Smooth muscle cell (in vitro differentiated cells): ENCODE results near the gene IL22. TPM values are rescaled to one million over a fixed set of nuclear protein-coding genes. Genes with fewer than 3 reads are reported as not detected.

Experiments
- DNase-seq: peaks from one replicate; lab custom pipeline; 2025; ENCODE audit not compliant: unreplicated experiment; lab: John Stamatoyannopoulos, UW
- H2AFZ ChIP-seq: fragments of 200-600 bp; sonication (generic); 2 replicates; pipeline ENCODE4 v1.6.0; 2016; ENCODE audit warnings: antibody characterized with exemption, low read depth, mild to moderate bottlenecking
- H3F3A ChIP-seq: fragments of 200-600 bp; sonication (generic); 2 replicates; pipeline ENCODE4 v1.6.0; 2017; ENCODE audit warnings: antibody characterized with exemption, low read depth
- H3K27ac ChIP-seq: fragments of 200-600 bp; sonication (generic); 2 replicates; pipeline ENCODE4 v1.5.1; 2016; ENCODE audit warnings: low read depth, mild to moderate bottlenecking
- H3K27me3 ChIP-seq: fragments of 200-600 bp; sonication (generic); 2 replicates; pipeline ENCODE4 v1.6.1; 2016; ENCODE audit warnings: low read depth, mild to moderate bottlenecking
- H3K36me3 ChIP-seq: fragments of 200-600 bp; sonication (generic); 2 replicates; pipeline ENCODE4 v1.5.1; 2016; ENCODE audit warnings: low read depth
- H3K4me1 ChIP-seq: fragments of 200-600 bp; sonication (generic); 2 replicates; pipeline ENCODE4 v1.5.1; 2016; ENCODE audit warnings: low read depth
- H3K4me2 ChIP-seq: fragments of 200-600 bp; sonication (generic); 2 replicates; pipeline ENCODE4 v1.6.0; 2016; ENCODE audit warnings: mild to moderate bottlenecking
- H3K4me3 ChIP-seq: fragments of 200-600 bp; sonication (generic); 2 replicates; pipeline ENCODE4 v1.5.1; 2016; ENCODE audit warnings: mild to moderate bottlenecking
- H3K79me2 ChIP-seq: fragments of 200-600 bp; sonication (generic); 2 replicates; pipeline ENCODE4 v1.6.0; 2016; ENCODE audit warnings: low read depth, mild to moderate bottlenecking
- H3K9ac ChIP-seq: fragments of 200-600 bp; sonication (generic); 2 replicates; pipeline ENCODE4 v1.6.0; 2016; ENCODE audit warnings: low read depth
- H3K9me3 ChIP-seq: fragments of 200-600 bp; sonication (generic); replicated peaks from 2 replicates; pipeline ENCODE4 v1.5.1; 2016; ENCODE audit warnings: low read depth
- H4K20me1 ChIP-seq: fragments of 200-600 bp; sonication (generic); 2 replicates; pipeline ENCODE4 v1.6.0; 2016; ENCODE audit warnings: low read depth
- CTCF ChIP-seq: fragments of 200-600 bp; sonication (generic); IDR thresholded peaks from 2 replicates; pipeline ENCODE4 v1.5.1; 2017; ENCODE audit warnings: borderline replicate concordance, mild to moderate bottlenecking, antibody characterized with exemption; ENCODE audit not compliant: insufficient read depth, poor library complexity, severe bottlenecking
- WGBS: methylation state at CpG from one replicate; pipeline ENCODE4 v1.1.7; 2016; ENCODE audit warnings: low lambda C conversion rate; 5-methylcytosine and 5-hydroxymethylcytosine counted together
- polyA plus RNA-seq: library from polyadenylated mRNA; unstranded; fragments of >200 nt; fragmentation: Nextera tagmentation; extraction: Ambion mirVana; gene quantifications from 2 replicates; pipeline ENCODE4 v1.2.1, GENCODE V29; 2016
- total RNA-seq: library from RNA; depleted of rRNA; stranded (reverse); fragments of >200 nt; gene quantifications from 2 replicates; pipeline ENCODE4 v1.2.3, GENCODE V29; 2014

IL22 gene
- total and polyA plus RNA-seq, 2 experiments from 2014 or later, result not detected

- Histone ChIP-seq H3F3A (no peaks in the 10 kb centered on the region), H2AFZ (no peak overlapping the region), H3K36me3 (no peaks in the 10 kb centered on the region), H4K20me1 (no peaks in the 10 kb centered on the region), H3K9ac (no peak overlapping the region), H3K79me2 (no peaks in the 10 kb centered on the region), H3K27ac (no peak overlapping the region), H3K4me1 (no peaks in the 10 kb centered on the region), H3K9me3 (no peaks in the 10 kb centered on the region), H3K27me3 (no peaks in the 10 kb centered on the region), H3K4me2 (no peak overlapping the region), H3K4me3 (no peak overlapping the region)
- TF ChIP-seq CTCF, result no peak
- DNase-seq, result no peak
Measured at GRCh38 chr12:68268967-68269366, 15.6 kb upstream of the IL22 start.

GRCh38 chr12:68267892-68268396 is 14.5 kb upstream of the IL22 start:
- Histone ChIP-seq H3K9me3 (no peaks in the 10 kb centered on the region), H3F3A (no peaks in the 10 kb centered on the region), H4K20me1 (no peaks in the 10 kb centered on the region), H3K4me1 (no peaks in the 10 kb centered on the region), H3K27me3 (no peaks in the 10 kb centered on the region), H3K79me2 (no peaks in the 10 kb centered on the region), H2AFZ (no peak overlapping the region), H3K9ac (no peak overlapping the region), H3K36me3 (no peaks in the 10 kb centered on the region), H3K4me3 (no peak overlapping the region), H3K27ac (no peak overlapping the region), H3K4me2 (no peak overlapping the region)
- TF ChIP-seq CTCF, result no peak
- DNase-seq, result no peak
- 70% methylated on average over 6 of the region's 6 CpGs for WGBS

- no peak overlapping the region for H3K4me2 ChIP-seq
- no peaks in the 10 kb centered on the region for H3K9me3 ChIP-seq
- no peak overlapping the region for H3K4me3 ChIP-seq
- WGBS, result 93% methylated on average over 1 of the region's 2 CpGs
- H3K36me3 ChIP-seq, result no peaks in the 10 kb centered on the region
- TF ChIP-seq CTCF, result no peak
- no peak overlapping the region for H3K9ac ChIP-seq
- no peaks in the 10 kb centered on the region for H3K4me1 ChIP-seq
- no peak for DNase-seq
- no peaks in the 10 kb centered on the region for H3K79me2 ChIP-seq
- H3K27me3 ChIP-seq, result no peaks in the 10 kb centered on the region
- H3K27ac ChIP-seq, result no peak overlapping the region
- H4K20me1 ChIP-seq, result no peaks in the 10 kb centered on the region
- no peak overlapping the region for H2AFZ ChIP-seq
- no peaks in the 10 kb centered on the region for H3F3A ChIP-seq
Measured at GRCh38 chr12:68264857-68265256, 11.5 kb upstream of the IL22 start.

- H3K36me3 ChIP-seq, result no peaks in the 10 kb centered on the region
- H3K79me2 ChIP-seq, result no peaks in the 10 kb centered on the region
- no peak overlapping the region for H3K4me2 ChIP-seq
- H3F3A ChIP-seq, result no peaks in the 10 kb centered on the region
- H3K9ac ChIP-seq, result no peak overlapping the region
- peaks cover 2% of the 10 kb centered on the region for H3K4me1 ChIP-seq
- no peak overlapping the region for H3K27ac ChIP-seq
- H3K27me3 ChIP-seq, result no peaks in the 10 kb centered on the region
- WGBS, result 86% methylated on average over 5 of the region's 7 CpGs
- DNase-seq, result no peak
- H3K4me3 ChIP-seq, result no peak overlapping the region
- no peak overlapping the region for H2AFZ ChIP-seq
- TF ChIP-seq CTCF, result no peak
- no peaks in the 10 kb centered on the region for H3K9me3 ChIP-seq
- H4K20me1 ChIP-seq, result no peaks in the 10 kb centered on the region
Measured at GRCh38 chr12:68264158-68264855, 10.9 kb upstream of the IL22 start.
